Erythroblast (primary cell): ENCODE measurements around the gene GALNT10.

Experiments used
- GATA1 ChIP-seq: IDR thresholded peaks from 2 replicates; pipeline ENCODE4 v1.6.1; 2011; ENCODE audit warnings: low read depth, mild to moderate bottlenecking, control low read depth, low read length, moderate library complexity
- POLR2A ChIP-seq: IDR thresholded peaks from 2 replicates; pipeline ENCODE4 v1.6.1; 2011; ENCODE audit warnings: mild to moderate bottlenecking, low read length

DNA sequence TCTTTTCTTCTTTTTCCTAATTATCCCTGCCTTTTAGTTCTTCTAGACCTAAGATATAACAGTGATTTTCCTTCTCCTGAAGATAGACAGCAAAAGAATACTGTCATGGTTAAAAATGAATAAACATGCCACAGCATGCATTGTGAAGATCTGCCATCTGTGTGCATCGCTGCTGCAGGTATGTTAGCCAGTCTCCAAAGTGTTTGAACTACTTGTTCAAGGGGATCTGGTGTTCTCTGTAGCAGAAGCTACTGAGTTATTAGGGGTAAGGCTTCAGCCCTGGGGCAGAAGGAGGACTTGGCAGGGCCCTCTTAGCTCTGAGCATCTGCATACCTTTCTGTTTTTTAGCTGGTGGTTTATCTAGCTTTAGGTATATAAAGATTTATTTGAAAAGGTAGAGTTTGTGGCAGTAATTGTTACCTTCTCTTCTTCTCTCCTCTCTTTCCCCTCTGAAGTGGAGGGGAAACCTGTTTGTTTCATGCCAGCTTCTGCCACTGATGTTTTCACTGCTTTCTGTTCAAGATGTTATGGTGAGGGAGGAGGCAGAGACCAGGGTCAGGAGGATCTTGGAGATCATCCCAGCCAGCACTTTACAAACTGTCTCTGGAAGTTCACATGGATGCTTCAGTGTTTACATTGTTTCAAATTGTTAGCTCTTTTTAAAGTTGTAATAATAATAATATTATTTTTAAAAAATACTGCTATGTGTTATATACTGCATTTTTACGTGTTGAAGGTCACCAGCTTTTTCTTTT is 25.2 kb downstream of the GALNT10 start:
- TF ChIP-seq POLR2A (no peak), GATA1 (no peak)
